ENCODE data around the gene FANCD2.
A peak's percentile ranks its signal among the peaks of the same experiment; 100 is the strongest.

Gene FANCD2

GRCh38 chr3:10142707-10143560, 116.7 kb downstream of the FANCD2 start:
- TF ChIP-seq CTCF (IDR thresholded peaks at IDR 0.05; ENCODE audit: low read length) (no peak), EZH2phosphoT487 (IDR thresholded peaks at IDR 0.05; ENCODE audit: low read length) (no peak), EZH2 (optimal IDR thresholded peaks at IDR 0.05; ENCODE audit: low read depth, low read length) (no peak)
- no peak for DNase-seq
- Histone ChIP-seq H3K27me3 (replicated peaks; ENCODE audit: insufficient read depth, low read length) (no peaks in the 10 kb centered on the region), H3K4me3 (ENCODE audit: low read length) (peak overlapping the region; percentile 74), H3K27ac (ENCODE audit: low read length) (no peak overlapping the region), H4K20me1 (ENCODE audit: insufficient read depth, low read length) (no peaks in the 10 kb centered on the region), H3K4me1 (ENCODE audit: low read length) (peaks cover 11% of the 10 kb centered on the region; the same call in 1 of the 2 replicates), H3K79me2 (ENCODE audit: low read length) (peaks cover 56% of the 10 kb centered on the region), H3K9me3 (replicated peaks; ENCODE audit: insufficient read depth, low read length) (no peaks in the 10 kb centered on the region), H3K36me3 (replicated peaks; ENCODE audit: insufficient read depth, low read length) (no peaks in the 10 kb centered on the region), H3K9ac (ENCODE audit: low read length) (no peak overlapping the region; the same call in 1 of the 2 replicates), H3K9me2 (replicated peaks; ENCODE audit: insufficient read depth, low read length) (no peaks in the 10 kb centered on the region), H2AFZ (ENCODE audit: low read length) (no peak overlapping the region), H3F3A (ENCODE audit: insufficient read depth, low read length) (no peaks in the 10 kb centered on the region), H3K4me2 (ENCODE audit: low read depth, low read length) (peak overlapping the region; percentile 80)

- no peak for DNase-seq
- no peak overlapping the region for H3K4me2 ChIP-seq (ENCODE audit: low read depth, low read length)
- no peaks in the 10 kb centered on the region for H4K20me1 ChIP-seq (ENCODE audit: insufficient read depth, low read length)
Measured at GRCh38 chr3:10145685-10146084, 119.4 kb downstream of the FANCD2 start.

GRCh38 chr3:10149226-10149625, 123.0 kb downstream of the FANCD2 start:
- Histone ChIP-seq H3F3A (ENCODE audit: insufficient read depth, low read length) (no peaks in the 10 kb centered on the region), H3K9me2 (replicated peaks; ENCODE audit: insufficient read depth, low read length) (no peaks in the 10 kb centered on the region), H3K27me3 (replicated peaks; ENCODE audit: insufficient read depth, low read length) (no peaks in the 10 kb centered on the region), H3K36me3 (replicated peaks; ENCODE audit: insufficient read depth, low read length) (0 out of 2 replicates have a peak, but pooled peaks cover 6% of the 10 kb centered on the region), H3K9me3 (replicated peaks; ENCODE audit: insufficient read depth, low read length) (no peaks in the 10 kb centered on the region), H3K79me2 (ENCODE audit: low read length) (peaks cover 33% of the 10 kb centered on the region), H3K9ac (ENCODE audit: low read length) (no peak overlapping the region), H3K4me2 (ENCODE audit: low read depth, low read length) (no peak overlapping the region), H2AFZ (ENCODE audit: low read length) (no peak overlapping the region), H3K4me3 (ENCODE audit: low read length) (no peak overlapping the region), H3K27ac (ENCODE audit: low read length) (no peak overlapping the region), H3K4me1 (ENCODE audit: low read length) (no peaks in the 10 kb centered on the region), H4K20me1 (ENCODE audit: insufficient read depth, low read length) (no peaks in the 10 kb centered on the region)
- TF ChIP-seq EZH2phosphoT487 (IDR thresholded peaks at IDR 0.05; ENCODE audit: low read length) (no peak), CTCF (IDR thresholded peaks at IDR 0.05; ENCODE audit: low read length) (no peak), EZH2 (optimal IDR thresholded peaks at IDR 0.05; ENCODE audit: low read depth, low read length) (no peak)
- DNase-seq, result no peak

More at GRCh38 chr3:10145685-10146084, 119.4 kb downstream of the FANCD2 start:
- no peaks in the 10 kb centered on the region for H3K9me2 ChIP-seq (replicated peaks; ENCODE audit: insufficient read depth, low read length)
- no peak overlapping the region for H3K4me3 ChIP-seq (ENCODE audit: low read length)
- no peak for TF ChIP-seq EZH2 (optimal IDR thresholded peaks at IDR 0.05; ENCODE audit: low read depth, low read length)
- no peak for TF ChIP-seq EZH2phosphoT487 (IDR thresholded peaks at IDR 0.05; ENCODE audit: low read length)
- TF ChIP-seq CTCF (IDR thresholded peaks at IDR 0.05; ENCODE audit: low read length), result no peak
- peaks cover 57% of the 10 kb centered on the region for H3K79me2 ChIP-seq (ENCODE audit: low read length)
- H2AFZ ChIP-seq (ENCODE audit: low read length), result no peak overlapping the region
- no peak overlapping the region for H3K9ac ChIP-seq (ENCODE audit: low read length)
- H3F3A ChIP-seq (ENCODE audit: insufficient read depth, low read length), result no peaks in the 10 kb centered on the region
- no peaks in the 10 kb centered on the region for H3K9me3 ChIP-seq (replicated peaks; ENCODE audit: insufficient read depth, low read length)
- H3K4me1 ChIP-seq (ENCODE audit: low read length), result peaks cover 11% of the 10 kb centered on the region; the same call in 1 of the 2 replicates
- no peak overlapping the region for H3K27ac ChIP-seq (ENCODE audit: low read length)
- H3K36me3 ChIP-seq (replicated peaks; ENCODE audit: insufficient read depth, low read length), result 0 out of 2 replicates have a peak, but pooled peaks cover 6% of the 10 kb centered on the region
- H3K27me3 ChIP-seq (replicated peaks; ENCODE audit: insufficient read depth, low read length), result no peaks in the 10 kb centered on the region

Data from MM.1S (cell line).